Activated naive CD8-positive, alpha-beta T cell treated with anti-CD3 and anti-CD28 coated beads, Interleukin-2, amount 10 ng/mL, durations not matched to agents 7 days and 5 days (primary cell): ENCODE measurements around the gene LCN12. TPM values are rescaled to one million over a fixed set of nuclear protein-coding genes. Genes with fewer than 3 reads are reported as not detected.
"Not testable (repeated sequence)": the region's sequence is repeated elsewhere in the genome, so short reads cannot be mapped to it uniquely, and the experiment has no call there.

Experiments
- ATAC-seq: fragments of 150-1000 bp; cut with Tn5 transposase; one replicate; pipeline ENCODE4 v1.10.0; 2021; ENCODE audit warnings: low read depth, moderate library complexity
- POLR2A ChIA-PET: fragments of 350-600 bp; sonication (Branson Sonifier 250); formaldehyde crosslinking; loops from one replicate; lab custom pipeline; 2021; ENCODE audit warnings: antibody characterized with exemption; lab: Charles Lee
- DNase-seq: peaks from one replicate; pipeline ENCODE4 v3.0.0; 2021
- H3K27ac Mint-ChIP-seq: one replicate; pipeline ENCODE4 v1.8.0; 2022; ENCODE audit warnings: mild to moderate bottlenecking, mixed read lengths
- H3K27me3 Mint-ChIP-seq: one replicate; pipeline ENCODE4 v1.8.0; 2022; ENCODE audit warnings: mild to moderate bottlenecking, moderate library complexity, mixed read lengths
- H3K36me3 Mint-ChIP-seq: one replicate; pipeline ENCODE4 v1.8.0; 2021; ENCODE audit warnings: mild to moderate bottlenecking, mixed read lengths
- H3K4me1 Mint-ChIP-seq: one replicate; pipeline ENCODE4 v1.8.0; 2021; ENCODE audit warnings: mixed read lengths
- H3K4me3 Mint-ChIP-seq: one replicate; pipeline ENCODE4 v1.8.0; 2022; ENCODE audit warnings: mild to moderate bottlenecking, moderate library complexity, mixed read lengths
- H3K9me3 Mint-ChIP-seq: one replicate; pipeline ENCODE4 v1.8.0; 2021; ENCODE audit warnings: mixed read lengths
- total RNA-seq, 2 experiments: library from RNA; stranded (reverse); gene quantifications; one replicate each; pipeline ENCODE4 v1.2.3, GENCODE V29; 2021

The LCN12 gene
- total RNA-seq, 2 experiments from 2014 or later, result 0.91 to 1.1 TPM

DNA sequence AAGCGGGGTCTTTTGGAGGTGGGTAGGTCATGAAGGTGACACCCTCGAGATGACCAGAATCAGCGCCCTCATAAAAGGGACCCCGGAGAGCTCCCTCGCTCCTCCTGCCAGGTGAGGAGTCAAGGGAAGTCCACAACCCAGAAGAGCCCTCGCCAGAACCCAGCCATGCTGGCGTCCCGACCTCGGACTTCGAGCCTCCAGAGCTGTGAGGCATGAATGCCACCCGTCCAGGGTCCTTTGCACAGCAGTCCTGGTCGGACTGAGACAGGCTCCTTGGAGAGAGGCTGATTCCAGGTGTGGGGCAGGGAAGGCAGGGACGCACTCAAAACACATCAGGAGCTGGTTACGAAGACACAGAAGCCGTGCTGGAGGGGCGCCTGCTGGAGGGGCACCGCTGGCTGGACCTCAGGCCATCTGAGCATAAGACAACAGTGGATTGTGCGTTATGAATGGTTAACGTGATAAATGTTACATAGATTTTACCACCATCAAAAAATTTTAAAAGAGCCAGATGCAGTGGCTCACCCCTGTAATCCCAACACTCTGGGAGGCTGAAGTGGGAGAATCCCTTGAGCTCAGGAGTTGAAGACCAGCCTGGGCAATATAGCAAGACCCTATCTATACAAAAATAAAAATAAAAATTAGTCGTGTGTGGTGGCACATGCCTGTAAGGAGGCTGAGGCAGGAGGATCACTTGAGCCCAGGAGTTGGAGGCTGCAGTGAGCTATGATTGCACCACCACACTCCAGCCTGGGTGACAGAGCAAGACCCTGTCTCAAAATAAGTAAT is 50.0 kb downstream of the LCN12 start:
- H3K36me3 Mint-ChIP-seq, result no peaks in the 10 kb centered on the region
- ATAC-seq, result no peak
- H3K9me3 Mint-ChIP-seq, result no peaks in the 10 kb centered on the region
- peaks cover 29% of the 10 kb centered on the region for H3K4me1 Mint-ChIP-seq
- H3K4me3 Mint-ChIP-seq, result no peak overlapping the region
- peaks cover 12% of the 10 kb centered on the region for H3K27me3 Mint-ChIP-seq
- POLR2A ChIA-PET, result no interaction called here
- DNase-seq, result no peak
- no peak overlapping the region for H3K27ac Mint-ChIP-seq

DNA sequence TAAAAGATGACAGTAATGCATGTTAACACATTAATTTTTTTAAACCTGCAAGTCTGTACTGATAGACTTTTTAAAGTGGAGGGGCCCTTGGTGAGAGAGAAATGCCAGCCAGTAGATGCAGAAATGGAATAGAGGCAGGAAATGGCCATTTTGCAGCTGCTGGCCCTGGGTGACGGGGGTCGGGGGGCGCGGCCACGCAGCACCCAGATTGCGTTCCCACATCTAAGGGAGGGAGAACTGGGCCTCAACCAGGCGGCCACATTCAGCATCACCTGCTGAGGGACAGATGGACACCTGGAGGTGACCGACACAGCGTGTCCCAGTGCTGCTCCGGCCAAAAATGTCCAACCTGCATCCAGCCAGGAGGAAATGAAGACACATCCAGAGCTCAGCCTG is 50.6 kb downstream of the LCN12 start:
- DNase-seq (no peak), ATAC-seq (no peak)
- H3K36me3 Mint-ChIP-seq, result no peaks in the 10 kb centered on the region
- no peak overlapping the region for H3K4me3 Mint-ChIP-seq
- POLR2A ChIA-PET, result no interaction called here
- H3K4me1 Mint-ChIP-seq, result peaks cover 27% of the 10 kb centered on the region
- no peak overlapping the region for H3K27ac Mint-ChIP-seq
- peaks cover 12% of the 10 kb centered on the region for H3K27me3 Mint-ChIP-seq
- no peaks in the 10 kb centered on the region for H3K9me3 Mint-ChIP-seq

DNA sequence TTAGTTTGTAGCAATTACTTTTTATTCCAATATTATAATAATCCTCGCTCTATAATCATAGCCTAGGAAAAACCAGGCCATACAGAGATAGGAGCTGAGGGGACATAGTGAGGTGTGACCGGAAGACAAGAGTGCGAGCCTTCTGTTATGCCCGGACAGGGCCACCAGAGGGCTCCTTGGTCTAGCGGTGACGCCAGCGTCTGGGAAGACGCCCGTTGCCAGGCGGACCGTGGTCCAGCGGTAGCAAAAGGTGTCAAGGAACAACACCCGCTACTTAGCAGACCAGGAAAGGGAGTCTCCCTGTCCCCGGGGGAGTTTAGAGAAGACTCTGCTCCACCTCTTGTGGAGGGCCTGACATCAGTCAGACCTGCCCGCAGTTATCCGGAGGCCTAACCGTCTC is 52.2 kb downstream of the LCN12 start:
- not testable (repeated sequence) for H3K4me3 Mint-ChIP-seq, ATAC-seq, H3K36me3 Mint-ChIP-seq, H3K27ac Mint-ChIP-seq, DNase-seq, H3K9me3 Mint-ChIP-seq
- Mint-ChIP-seq H3K4me1 (peaks cover 15% of the 10 kb centered on the region), H3K27me3 (peaks cover 12% of the 10 kb centered on the region)
- POLR2A ChIA-PET, result interaction anchor here (1.5 kb wide), 1 partner anchor 31 kb away, joined by 3 read pairs; no protein-coding TSS in a partner anchor

Other genes with a start within 250 kb of the LCN12 start
- gene DIPK1B, start 239.7 kb upstream of the LCN12 start, total RNA-seq, result under 1 TPM in 1 of 2 experiments, not detected in 1; 0.11 TPM
- 1 to 10 TPM in 1 of 2 experiments, under 1 TPM in 1; 1.00 to 1.0 TPM for gene LCN10, start 209.3 kb upstream of the LCN12 start, total RNA-seq
- not detected for gene LCN6, start 203.7 kb upstream of the LCN12 start, total RNA-seq
- not detected for gene LCN8, start 194.0 kb upstream of the LCN12 start, total RNA-seq
- gene LCN15, start 187.8 kb upstream of the LCN12 start, total RNA-seq, result not detected
- 10 to 100 TPM; 37.5 to 43.6 TPM for gene TMEM141, start 160.9 kb upstream of the LCN12 start, total RNA-seq
- 1 to 10 TPM; 1.7 to 2.2 TPM for gene CCDC183, start 155.9 kb upstream of the LCN12 start, total RNA-seq
- 10 to 100 TPM; 91.1 to 98.4 TPM for gene RABL6, start 144.3 kb upstream of the LCN12 start, total RNA-seq
- gene AJM1, start 109.8 kb upstream of the LCN12 start, total RNA-seq, result 1 to 10 TPM; 6.6 to 6.7 TPM
- gene PHPT1, start 102.9 kb upstream of the LCN12 start, total RNA-seq, result 10 to 100 TPM; 80.5 to 89.0 TPM
- gene MAMDC4, start 99.9 kb upstream of the LCN12 start, total RNA-seq, result 10 to 100 TPM; 16.6 to 18.0 TPM
- 100 to 1,000 TPM; 289 to 297 TPM for gene EDF1, start 86.0 kb upstream of the LCN12 start, total RNA-seq
- 10 to 100 TPM; 44.0 to 52.1 TPM for gene TRAF2, start 65.8 kb upstream of the LCN12 start, total RNA-seq
- gene FBXW5, start 7.5 kb upstream of the LCN12 start, total RNA-seq, result 100 to 1,000 TPM; 103 to 104 TPM
- gene C8G, start 7.0 kb upstream of the LCN12 start, total RNA-seq, result 1 to 10 TPM; 1.5 to 3.6 TPM
- 1 to 10 TPM; 1.3 to 3.3 TPM for gene PTGDS, start 25.2 kb downstream of the LCN12 start, total RNA-seq
- gene LCNL1, start 30.7 kb downstream of the LCN12 start, total RNA-seq, result under 1 TPM; 0.33 to 0.48 TPM
- 10 to 100 TPM; 93.4 to 97.2 TPM for gene PAXX, start 40.1 kb downstream of the LCN12 start, total RNA-seq
- gene CLIC3, start 44.3 kb downstream of the LCN12 start, total RNA-seq, result 10 to 100 TPM; 13.3 to 14.7 TPM
- 10 to 100 TPM; 67.1 to 74.5 TPM for gene ABCA2, start 76.0 kb downstream of the LCN12 start, total RNA-seq
- gene FUT7, start 79.8 kb downstream of the LCN12 start, total RNA-seq, result under 1 TPM; 0.39 to 0.62 TPM
- 10 to 100 TPM; 22.4 to 27.0 TPM for gene NPDC1, start 93.9 kb downstream of the LCN12 start, total RNA-seq
- not detected for gene ENTPD2, start 101.8 kb downstream of the LCN12 start, total RNA-seq
- 10 to 100 TPM; 26.4 to 30.0 TPM for gene SAPCD2, start 118.3 kb downstream of the LCN12 start, total RNA-seq
- gene UAP1L1, start 125.2 kb downstream of the LCN12 start, total RNA-seq, result 10 to 100 TPM; 43.9 to 44.1 TPM
- 10 to 100 TPM; 63.2 to 63.9 TPM for gene MAN1B1, start 134.7 kb downstream of the LCN12 start, total RNA-seq
- gene DPP7, start 162.5 kb downstream of the LCN12 start, total RNA-seq, result 100 to 1,000 TPM; 314 to 322 TPM
- not detected for gene GRIN1, start 186.9 kb downstream of the LCN12 start, total RNA-seq
- gene LRRC26, start 217.8 kb downstream of the LCN12 start, total RNA-seq, result not detected
- gene TMEM210, start 219.8 kb downstream of the LCN12 start, total RNA-seq, result not detected
- gene ANAPC2, start 236.3 kb downstream of the LCN12 start, total RNA-seq, result 10 to 100 TPM; 84.2 to 87.8 TPM
- gene SSNA1, start 236.4 kb downstream of the LCN12 start, total RNA-seq, result 10 to 100 TPM; 62.4 to 65.2 TPM
- 10 to 100 TPM; 11.2 to 14.7 TPM for gene TPRN, start 248.5 kb downstream of the LCN12 start, total RNA-seq